Activated naive CD4-positive, alpha-beta T cell treated with anti-CD3 and anti-CD28 coated beads for 36 hours (primary cell): ENCODE results near the gene TMEM145. TPM values are rescaled to one million over a fixed set of nuclear protein-coding genes. Genes with fewer than 3 reads are reported as not detected.

Source experiments
- CTCF ChIA-PET: fragments of 350-600 bp; sonication (Branson Sonifier 250); formaldehyde crosslinking; loops from one replicate; lab custom pipeline; 2021; ENCODE audit warnings: antibody characterized with exemption; lab: Charles Lee
- DNase-seq: peaks from one replicate; pipeline ENCODE4 v3.0.0-alpha.2; 2020
- H3K27ac Mint-ChIP-seq: one replicate; pipeline ENCODE4 v1.8.0; 2021; ENCODE audit warnings: mild to moderate bottlenecking, mixed read lengths
- H3K27me3 Mint-ChIP-seq: one replicate; pipeline ENCODE4 v1.8.0; 2021; ENCODE audit warnings: low read depth, mixed read lengths
- H3K36me3 Mint-ChIP-seq: one replicate; pipeline ENCODE4 v1.8.0; 2021; ENCODE audit warnings: low read depth, mixed read lengths
- H3K4me1 Mint-ChIP-seq: one replicate; pipeline ENCODE4 v1.8.0; 2021; ENCODE audit warnings: low read depth, mixed read lengths
- H3K4me3 Mint-ChIP-seq: one replicate; pipeline ENCODE4 v1.8.0; 2021; ENCODE audit warnings: mild to moderate bottlenecking, moderate library complexity, mixed read lengths
- H3K9me3 Mint-ChIP-seq: one replicate; pipeline ENCODE4 v1.8.0; 2021; ENCODE audit warnings: mixed read lengths
- intact Hi-C: fragments of 100-400 bp; cut with micrococcal nuclease; formaldehyde crosslinking; loops from one replicate; pipeline ENCODE4 v1.15.1; 2023
- microRNA-seq: library from miRNA; unstranded; fragments of <30 nt; microRNA quantifications from one replicate; pipeline ENCODE4 v1.2.0, GENCODE V29; 2022; ENCODE audit warnings: borderline microRNAs expressed, borderline replicate concordance
- total RNA-seq, 2 experiments: library from RNA; stranded (reverse); gene quantifications; one replicate each; pipeline ENCODE4 v1.2.3, GENCODE V29; 2021

The TMEM145 gene
- total RNA-seq, 2 experiments from 2014 or later: not detected

DNA sequence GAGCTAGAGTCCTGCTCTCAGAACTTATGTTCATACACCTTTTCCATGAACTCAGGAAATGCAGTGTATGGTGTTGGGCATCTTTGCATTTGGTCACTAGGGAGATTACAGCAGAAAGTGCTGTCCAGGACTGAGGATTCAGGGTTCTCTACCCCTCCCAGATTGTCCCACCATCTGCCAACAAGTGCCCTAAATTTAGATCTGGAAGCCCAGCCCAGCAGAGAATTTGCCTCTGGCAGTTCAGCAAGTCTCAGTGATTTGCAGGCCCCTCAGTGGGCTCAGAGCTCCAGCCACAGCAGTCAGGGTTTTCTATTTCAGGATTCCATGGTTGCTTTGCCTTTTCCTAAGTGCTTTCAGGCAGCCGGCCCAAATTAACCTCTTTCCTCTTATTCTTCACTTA lies 53.6 kb downstream of the TMEM145 start:
- CTCF ChIA-PET: no interaction called here
- intact Hi-C loops: no loop called here
- H3K9me3 Mint-ChIP-seq: no peaks in the 10 kb centered on the region
- peaks cover 4% of the 10 kb centered on the region for H3K36me3 Mint-ChIP-seq
- no peaks in the 10 kb centered on the region for H3K4me1 Mint-ChIP-seq
- H3K27ac Mint-ChIP-seq: no peak overlapping the region
- H3K4me3 Mint-ChIP-seq: no peak overlapping the region
- DNase-seq: no peak
- no peaks in the 10 kb centered on the region for H3K27me3 Mint-ChIP-seq

- no peak overlapping the region for H3K27ac Mint-ChIP-seq
- no peak for DNase-seq
- no peaks in the 10 kb centered on the region for H3K9me3 Mint-ChIP-seq
Measured at GRCh38 chr19:42367929-42368328, 54.8 kb downstream of the TMEM145 start.

DNA sequence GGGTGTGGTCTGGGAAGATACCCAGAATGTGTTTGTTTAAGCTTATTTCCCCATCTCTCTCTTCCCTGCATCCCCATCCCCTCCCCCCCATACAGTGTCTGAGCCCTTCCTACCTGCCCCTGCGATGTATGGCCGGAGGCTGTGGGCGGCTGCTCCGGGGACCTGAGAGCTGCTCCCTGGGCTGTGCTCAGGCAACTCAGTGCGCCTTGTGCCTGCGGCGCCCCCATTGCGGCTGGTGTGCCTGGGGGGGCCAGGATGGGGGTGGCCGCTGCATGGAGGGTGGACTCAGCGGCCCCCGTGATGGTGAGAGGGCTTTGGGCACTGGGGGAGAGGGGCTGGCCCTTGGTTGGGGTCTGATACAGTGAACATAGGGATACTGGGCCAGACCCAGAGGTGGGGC lies 55.3 kb downstream of the TMEM145 start:
- DNase-seq: no peak
- H3K36me3 Mint-ChIP-seq: peaks cover 4% of the 10 kb centered on the region
- H3K27me3 Mint-ChIP-seq: no peaks in the 10 kb centered on the region
- intact Hi-C loops: no loop called here
- CTCF ChIA-PET: no interaction called here
- H3K4me1 Mint-ChIP-seq: no peaks in the 10 kb centered on the region
- no peak overlapping the region for H3K4me3 Mint-ChIP-seq
- H3K27ac Mint-ChIP-seq: no peak overlapping the region
- H3K9me3 Mint-ChIP-seq: no peaks in the 10 kb centered on the region

More at GRCh38 chr19:42367929-42368328, 54.8 kb downstream of the TMEM145 start:
- Mint-ChIP-seq H3K4me3 (no peak overlapping the region), H3K4me1 (no peaks in the 10 kb centered on the region), H3K36me3 (peaks cover 4% of the 10 kb centered on the region), H3K27me3 (no peaks in the 10 kb centered on the region)
- CTCF ChIA-PET: no interaction called here
- intact Hi-C loops: no loop called here

DNA sequence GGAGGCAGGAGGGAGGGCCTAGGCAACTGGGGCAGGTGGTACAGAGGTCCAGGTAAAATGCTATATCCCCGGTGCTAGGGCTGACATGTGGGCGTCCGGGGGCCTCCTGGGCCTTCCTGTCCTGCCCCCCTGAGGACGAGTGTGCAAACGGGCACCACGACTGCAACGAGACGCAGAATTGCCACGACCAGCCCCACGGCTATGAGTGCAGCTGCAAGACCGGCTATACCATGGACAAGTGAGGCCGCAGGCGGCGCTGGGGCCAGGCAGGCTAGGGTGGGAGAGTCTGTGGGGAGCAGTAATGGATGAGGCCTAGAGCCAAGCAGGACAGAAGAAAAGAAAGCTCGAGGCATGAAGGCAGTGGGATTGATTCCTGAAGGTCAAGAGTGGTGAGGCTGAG lies 55.7 kb downstream of the TMEM145 start:
- CTCF ChIA-PET: no interaction called here
- H3K27me3 Mint-ChIP-seq: no peaks in the 10 kb centered on the region
- H3K27ac Mint-ChIP-seq: no peak overlapping the region
- H3K36me3 Mint-ChIP-seq: peaks cover under 1% of the 10 kb centered on the region
- DNase-seq: no peak
- intact Hi-C loops: no loop called here
- no peaks in the 10 kb centered on the region for H3K9me3 Mint-ChIP-seq
- H3K4me1 Mint-ChIP-seq: no peaks in the 10 kb centered on the region
- H3K4me3 Mint-ChIP-seq: no peak overlapping the region

DNA sequence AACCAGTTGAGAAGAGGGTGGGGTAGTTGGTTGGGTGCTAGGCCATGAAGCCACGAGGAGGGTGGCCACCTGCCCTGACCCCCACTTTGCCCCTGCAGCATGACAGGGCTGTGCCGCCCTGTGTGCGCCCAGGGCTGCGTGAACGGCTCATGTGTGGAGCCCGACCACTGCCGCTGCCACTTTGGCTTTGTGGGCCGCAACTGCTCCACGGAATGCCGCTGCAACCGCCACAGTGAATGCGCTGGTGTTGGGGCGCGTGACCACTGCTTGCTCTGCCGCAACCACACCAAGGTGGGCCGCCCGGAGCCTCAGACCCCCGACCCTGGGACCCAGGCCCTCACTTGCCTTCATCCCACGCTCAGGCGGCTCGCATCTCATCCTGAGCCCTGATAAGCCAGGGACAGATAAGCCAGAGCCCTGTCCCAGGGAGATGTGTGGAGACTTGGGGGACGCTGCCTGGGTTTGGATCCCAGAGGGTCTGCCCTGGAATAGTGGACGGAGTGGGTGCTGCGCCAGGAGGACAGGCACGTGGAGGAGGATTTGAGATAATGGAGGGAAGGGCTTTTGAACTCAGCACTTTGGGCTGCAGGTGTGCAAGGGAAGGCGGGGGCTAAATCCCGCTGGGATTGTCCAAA lies 56.4 kb downstream of the TMEM145 start:
- no peaks in the 10 kb centered on the region for H3K4me1 Mint-ChIP-seq
- no peak overlapping the region for H3K27ac Mint-ChIP-seq
- no peak for DNase-seq
- CTCF ChIA-PET: interaction anchor here (0.7 kb wide), 1 partner anchor 31 kb away, joined by 3 read pairs; no protein-coding TSS in a partner anchor
- H3K4me3 Mint-ChIP-seq: no peak overlapping the region
- H3K27me3 Mint-ChIP-seq: no peaks in the 10 kb centered on the region
- no peaks in the 10 kb centered on the region for H3K9me3 Mint-ChIP-seq
- peaks cover 2% of the 10 kb centered on the region for H3K36me3 Mint-ChIP-seq
- intact Hi-C loops: no loop called here

DNA sequence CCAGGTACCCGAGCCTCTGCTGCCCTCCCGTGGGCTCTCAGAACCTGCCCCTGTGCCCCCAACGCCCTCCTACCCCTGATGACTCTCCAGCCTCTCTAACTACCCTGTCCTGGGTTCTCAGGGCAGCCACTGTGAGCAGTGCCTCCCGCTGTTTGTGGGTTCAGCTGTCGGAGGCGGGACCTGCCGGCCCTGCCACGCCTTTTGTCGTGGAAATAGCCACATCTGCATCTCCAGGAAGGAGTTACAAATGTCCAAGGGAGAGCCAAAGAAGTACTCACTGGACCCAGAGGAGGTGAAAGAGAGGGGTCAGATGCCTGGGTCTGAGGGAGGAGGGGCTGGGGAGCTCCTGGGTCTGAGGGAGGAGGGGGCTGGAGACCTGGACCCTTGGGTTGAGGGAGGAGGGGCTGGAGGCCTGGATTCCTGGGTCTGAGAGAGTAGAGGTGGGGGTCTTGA lies 57.0 kb downstream of the TMEM145 start:
- no peak overlapping the region for H3K4me3 Mint-ChIP-seq
- CTCF ChIA-PET: interaction anchor here (0.6 to 0.7 kb wide), 2 partner anchors 30 to 514 kb away, joined by 3 read pairs; no protein-coding TSS in a partner anchor
- H3K27ac Mint-ChIP-seq: no peak overlapping the region
- no peaks in the 10 kb centered on the region for H3K27me3 Mint-ChIP-seq
- peaks cover 2% of the 10 kb centered on the region for H3K36me3 Mint-ChIP-seq
- no peak for DNase-seq
- intact Hi-C loops: no loop called here
- H3K4me1 Mint-ChIP-seq: no peaks in the 10 kb centered on the region
- no peaks in the 10 kb centered on the region for H3K9me3 Mint-ChIP-seq

DNA sequence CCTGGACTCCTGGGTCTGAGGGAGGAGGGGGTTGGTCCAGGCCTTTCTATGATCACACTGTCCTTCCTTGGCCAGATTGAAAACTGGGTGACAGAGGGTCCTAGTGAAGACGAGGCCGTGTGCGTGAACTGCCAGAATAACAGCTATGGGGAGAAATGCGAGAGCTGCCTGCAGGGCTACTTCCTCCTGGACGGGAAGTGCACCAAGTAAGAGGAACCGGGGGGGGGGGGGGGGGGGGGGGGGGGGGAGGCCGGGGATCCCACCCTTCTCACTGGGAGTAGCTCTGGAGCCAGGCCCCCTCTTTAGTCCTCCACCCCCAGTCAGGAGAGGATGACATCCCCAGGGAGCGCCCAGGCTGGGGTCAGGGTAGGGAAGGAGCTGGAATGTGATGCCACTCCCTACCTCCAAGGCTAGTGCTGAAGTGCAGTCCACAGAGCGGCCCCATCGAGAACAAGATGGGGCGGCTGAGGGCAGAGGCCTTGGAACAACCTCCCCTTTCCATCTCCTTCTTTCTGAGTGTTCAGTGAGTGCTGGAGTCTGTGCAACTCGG lies 57.6 kb downstream of the TMEM145 start:
- Mint-ChIP-seq H3K4me1 (no peaks in the 10 kb centered on the region), H3K27ac (no peak overlapping the region), H3K4me3 (no peak overlapping the region), H3K36me3 (peaks cover 2% of the 10 kb centered on the region), H3K27me3 (no peaks in the 10 kb centered on the region), H3K9me3 (no peaks in the 10 kb centered on the region)
- CTCF ChIA-PET: interaction anchor here (0.6 to 1.3 kb wide), 2 partner anchors 49 to 514 kb away, joined by 3 read pairs; no protein-coding TSS in a partner anchor
- DNase-seq: no peak
- intact Hi-C loops: no loop called here

Small RNAs within 50 kb of the gene (microRNA-seq; reads per million reads assigned to microRNA genes)
- gene MIR8077: not detected

Other genes with a start within 250 kb of the TMEM145 start
- gene GRIK5, start 243.1 kb upstream of the TMEM145 start, total RNA-seq: 1 to 10 TPM; 1.9 to 2.2 TPM
- gene ZNF574, start 237.1 kb upstream of the TMEM145 start, total RNA-seq: 1 to 10 TPM; 8.4 to 8.8 TPM
- gene POU2F2, start 180.9 kb upstream of the TMEM145 start, total RNA-seq: 10 to 100 TPM; 30.0 to 31.9 TPM
- gene DEDD2, start 95.6 kb upstream of the TMEM145 start, total RNA-seq: 10 to 100 TPM; 24.8 to 26.0 TPM
- gene ZNF526, start 93.0 kb upstream of the TMEM145 start, total RNA-seq: 10 to 100 TPM; 11.5 to 11.6 TPM
- 10 to 100 TPM; 31.1 to 33.8 TPM for gene GSK3A, start 70.7 kb upstream of the TMEM145 start, total RNA-seq
- gene ERF, start 58.2 kb upstream of the TMEM145 start, total RNA-seq: 10 to 100 TPM; 52.4 to 55.6 TPM
- gene CIC, start 44.1 kb upstream of the TMEM145 start, total RNA-seq: 10 to 100 TPM; 60.2 to 61.5 TPM
- gene PRR19, start 11.2 kb upstream of the TMEM145 start, total RNA-seq: under 1 TPM; 0.27 to 0.43 TPM
- 10 to 100 TPM; 36.6 TPM for gene PAFAH1B3, start 10.7 kb upstream of the TMEM145 start, total RNA-seq
- gene MEGF8, start 12.3 kb downstream of the TMEM145 start, total RNA-seq: 1 to 10 TPM; 3.3 to 4.0 TPM
- not detected for gene CNFN, start 77.0 kb downstream of the TMEM145 start, total RNA-seq
- 10 to 100 TPM; 30.2 to 32.5 TPM for gene LIPE, start 114.1 kb downstream of the TMEM145 start, total RNA-seq
- gene CXCL17, start 129.6 kb downstream of the TMEM145 start, total RNA-seq: not detected
- 1 to 10 TPM; 3.1 to 3.6 TPM for gene CEACAM1, start 215.2 kb downstream of the TMEM145 start, total RNA-seq